Measurements from ENCODE around the gene FUOM. TPM values are rescaled to one million over a fixed set of nuclear protein-coding genes. Genes with fewer than 3 reads are reported as not detected.

FUOM gene
- total RNA-seq, 1 donor from 2014 or later, result 42.6 TPM

DNA sequence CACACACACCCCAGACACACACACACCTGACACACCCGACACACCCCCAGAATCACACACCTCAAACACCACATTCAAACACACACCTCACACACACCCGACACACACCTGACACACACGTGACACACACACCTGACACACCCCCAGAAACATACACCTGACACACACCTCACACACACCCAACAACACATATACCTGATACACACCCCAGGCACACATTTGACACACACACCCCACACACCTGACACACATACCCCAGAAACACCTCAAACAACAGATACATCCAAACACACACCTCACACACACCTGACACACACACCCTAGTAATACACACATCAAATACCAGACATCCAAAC, 20.5 kb downstream of the FUOM start:
- TF ChIP-seq, protein P1, sequence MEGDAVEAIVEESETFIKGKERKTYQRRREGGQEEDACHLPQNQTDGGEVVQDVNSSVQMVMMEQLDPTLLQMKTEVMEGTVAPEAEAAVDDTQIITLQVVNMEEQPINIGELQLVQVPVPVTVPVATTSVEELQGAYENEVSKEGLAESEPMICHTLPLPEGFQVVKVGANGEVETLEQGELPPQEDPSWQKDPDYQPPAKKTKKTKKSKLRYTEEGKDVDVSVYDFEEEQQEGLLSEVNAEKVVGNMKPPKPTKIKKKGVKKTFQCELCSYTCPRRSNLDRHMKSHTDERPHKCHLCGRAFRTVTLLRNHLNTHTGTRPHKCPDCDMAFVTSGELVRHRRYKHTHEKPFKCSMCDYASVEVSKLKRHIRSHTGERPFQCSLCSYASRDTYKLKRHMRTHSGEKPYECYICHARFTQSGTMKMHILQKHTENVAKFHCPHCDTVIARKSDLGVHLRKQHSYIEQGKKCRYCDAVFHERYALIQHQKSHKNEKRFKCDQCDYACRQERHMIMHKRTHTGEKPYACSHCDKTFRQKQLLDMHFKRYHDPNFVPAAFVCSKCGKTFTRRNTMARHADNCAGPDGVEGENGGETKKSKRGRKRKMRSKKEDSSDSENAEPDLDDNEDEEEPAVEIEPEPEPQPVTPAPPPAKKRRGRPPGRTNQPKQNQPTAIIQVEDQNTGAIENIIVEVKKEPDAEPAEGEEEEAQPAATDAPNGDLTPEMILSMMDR (IDR thresholded peaks at IDR 0.05; ENCODE audit: unreplicated experiment), result no peak
- peaks cover 44% of the 10 kb centered on the region for H3K27me3 Mint-ChIP-seq (ENCODE audit: low read depth)
- peaks cover 3% of the 10 kb centered on the region for H3K4me1 Mint-ChIP-seq

DNA sequence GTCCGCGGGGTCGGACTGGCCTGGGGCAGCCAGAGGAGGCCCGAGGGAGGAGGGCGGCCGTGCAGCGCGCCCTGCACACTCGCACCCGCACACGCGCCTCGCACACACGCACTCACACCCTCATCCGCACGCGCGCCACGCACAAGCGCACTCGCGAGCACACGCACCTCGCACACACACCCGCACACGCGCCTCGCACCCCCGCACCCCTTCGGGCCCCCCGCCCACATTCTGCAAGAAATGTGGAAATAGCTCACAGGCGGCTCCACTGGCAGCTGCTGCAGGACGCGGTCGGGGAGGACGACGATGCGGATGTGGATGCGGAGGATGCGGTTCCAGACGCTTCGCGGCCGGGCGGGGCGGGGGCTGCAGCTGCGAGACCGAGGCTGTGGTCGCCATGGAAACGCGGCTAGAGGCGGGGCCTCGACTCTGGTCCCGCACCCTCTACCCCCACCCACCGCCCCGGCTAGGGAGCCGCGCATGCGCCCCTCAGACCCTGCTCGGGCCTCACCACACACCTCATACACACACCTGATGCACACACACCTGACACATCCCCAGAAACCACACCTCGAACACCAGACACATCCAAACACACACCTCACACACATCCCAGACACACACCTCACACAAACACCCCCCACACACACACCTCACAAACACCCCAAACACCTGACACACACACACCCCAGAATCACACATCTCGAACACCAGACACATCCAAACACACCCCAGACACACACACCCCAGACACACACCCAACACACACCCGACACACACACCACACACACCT, 21.0 kb downstream of the FUOM start, which contains the start of gene CALY:
Gene CALY (minus strand): TSS at position 320 of the 793 bp plus-strand sequence. CDS start 7,907 bp downstream, outside the sequence.
- peaks cover 3% of the 10 kb centered on the region for H3K4me1 Mint-ChIP-seq
- TF ChIP-seq, protein P1 (IDR thresholded peaks at IDR 0.05; ENCODE audit: unreplicated experiment), result no peak
- H3K36me3 Mint-ChIP-seq, result no peaks in the 10 kb centered on the region
- H3K4me3 Mint-ChIP-seq, result peak within 1 kb of the TSS; percentile 25
- no peak within 1 kb of the TSS for H3K27ac Mint-ChIP-seq
- peak in 1 of 2 experiments; percentile 65 for DNase-seq (ENCODE audit: low spot score in 2 of 2, unreplicated experiment in 2 of 2)
- H3K9me3 Mint-ChIP-seq, result peaks cover 8% of the 10 kb centered on the region
- peaks cover 47% of the 10 kb centered on the region for H3K27me3 Mint-ChIP-seq (ENCODE audit: low read depth)

More for the DNA sequence above, 20.5 kb downstream of the FUOM start:
- Mint-ChIP-seq H3K9me3 (peaks cover 10% of the 10 kb centered on the region), H3K36me3 (no peaks in the 10 kb centered on the region), H3K4me3 (no peak overlapping the region), H3K27ac (no peak overlapping the region)
- DNase-seq (ENCODE audit: low spot score in 2 of 2, unreplicated experiment in 2 of 2), result no peak

DNA sequence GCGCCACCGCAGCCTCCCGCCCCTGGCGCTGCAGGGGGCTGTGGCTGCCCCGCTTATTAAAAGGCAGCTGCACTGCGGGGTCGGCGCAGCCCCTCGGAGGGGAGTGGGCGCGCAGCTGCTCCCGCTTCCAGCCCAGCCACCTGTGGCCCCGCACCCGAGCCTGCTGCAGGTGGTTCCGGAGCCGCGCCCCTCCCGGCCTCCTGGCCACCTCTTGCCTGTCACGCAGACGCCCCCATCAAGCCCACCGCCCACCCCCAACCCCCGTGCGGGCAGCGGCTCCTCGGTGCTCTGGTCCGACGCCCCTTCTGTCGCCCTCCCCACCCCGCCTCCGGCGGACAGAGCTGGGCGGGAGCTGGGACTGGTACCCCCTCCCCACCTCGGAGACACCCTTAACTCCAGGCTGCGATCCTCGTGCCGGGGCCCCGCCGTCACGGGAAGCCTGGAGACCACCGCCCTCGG, 21.7 kb downstream of the FUOM start:
- Mint-ChIP-seq H3K36me3 (no peaks in the 10 kb centered on the region), H3K4me3 (no peak overlapping the region), H3K4me1 (peaks cover 3% of the 10 kb centered on the region), H3K9me3 (peaks cover 5% of the 10 kb centered on the region), H3K27me3 (ENCODE audit: low read depth) (peaks cover 47% of the 10 kb centered on the region), H3K27ac (no peak overlapping the region)
- DNase-seq (ENCODE audit: low spot score in 2 of 2, unreplicated experiment in 2 of 2), result no peak
- TF ChIP-seq, protein P1 (IDR thresholded peaks at IDR 0.05; ENCODE audit: unreplicated experiment), result no peak

DNA sequence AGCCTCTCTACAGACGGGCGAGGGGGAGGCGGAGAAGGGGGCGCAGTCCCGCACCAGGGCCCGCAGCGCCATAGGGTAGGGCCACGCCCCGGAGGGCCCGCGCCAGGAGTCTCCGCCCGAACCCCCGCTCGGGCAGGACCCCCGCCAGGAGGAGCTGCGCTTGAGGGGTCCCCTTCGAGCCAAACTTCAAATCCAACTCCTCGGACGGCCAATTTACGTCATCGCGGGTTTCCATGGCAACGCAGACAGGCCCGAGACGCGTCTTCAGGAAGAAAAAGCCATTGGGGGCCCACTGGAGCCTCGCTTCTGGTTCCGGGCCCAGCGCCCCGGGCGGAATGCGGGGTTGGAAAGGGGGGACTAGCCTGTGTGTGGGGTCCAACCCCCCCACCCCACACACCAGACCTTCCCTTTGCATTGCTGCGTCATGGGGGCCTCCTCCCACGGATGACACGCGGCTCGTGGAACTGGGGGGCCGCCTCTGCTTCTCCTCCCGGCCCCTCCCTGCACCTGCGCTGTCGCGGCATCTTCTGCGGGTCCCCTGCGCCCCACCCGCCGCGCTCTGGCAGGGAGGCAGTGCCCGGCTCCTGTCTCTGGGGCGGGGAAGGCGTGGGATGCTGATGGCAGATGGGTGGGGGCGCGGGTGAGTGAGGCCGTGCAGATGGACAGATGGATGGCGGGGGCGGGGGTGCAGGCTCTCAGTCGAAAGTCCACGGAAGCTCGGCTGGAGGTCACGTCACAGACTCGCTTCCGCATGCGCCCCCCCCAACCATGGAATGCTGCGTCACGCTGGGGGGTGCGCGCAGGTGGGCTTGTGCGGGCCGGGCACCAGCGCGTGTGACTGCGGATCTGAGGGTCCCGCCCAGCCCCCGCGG, 22.3 kb downstream of the FUOM start:
- TF ChIP-seq, protein P1 (IDR thresholded peaks at IDR 0.05; ENCODE audit: unreplicated experiment), result no peak
- H3K9me3 Mint-ChIP-seq, result peaks cover 5% of the 10 kb centered on the region
- peak overlapping the region; percentile 25 for H3K4me3 Mint-ChIP-seq
- peaks cover 3% of the 10 kb centered on the region for H3K4me1 Mint-ChIP-seq
- peaks cover 47% of the 10 kb centered on the region for H3K27me3 Mint-ChIP-seq (ENCODE audit: low read depth)
- H3K27ac Mint-ChIP-seq, result no peak overlapping the region
- no peaks in the 10 kb centered on the region for H3K36me3 Mint-ChIP-seq
- DNase-seq (ENCODE audit: low spot score in 2 of 2, unreplicated experiment in 2 of 2), result peak in 1 of 2 experiments; percentile 75

DNA sequence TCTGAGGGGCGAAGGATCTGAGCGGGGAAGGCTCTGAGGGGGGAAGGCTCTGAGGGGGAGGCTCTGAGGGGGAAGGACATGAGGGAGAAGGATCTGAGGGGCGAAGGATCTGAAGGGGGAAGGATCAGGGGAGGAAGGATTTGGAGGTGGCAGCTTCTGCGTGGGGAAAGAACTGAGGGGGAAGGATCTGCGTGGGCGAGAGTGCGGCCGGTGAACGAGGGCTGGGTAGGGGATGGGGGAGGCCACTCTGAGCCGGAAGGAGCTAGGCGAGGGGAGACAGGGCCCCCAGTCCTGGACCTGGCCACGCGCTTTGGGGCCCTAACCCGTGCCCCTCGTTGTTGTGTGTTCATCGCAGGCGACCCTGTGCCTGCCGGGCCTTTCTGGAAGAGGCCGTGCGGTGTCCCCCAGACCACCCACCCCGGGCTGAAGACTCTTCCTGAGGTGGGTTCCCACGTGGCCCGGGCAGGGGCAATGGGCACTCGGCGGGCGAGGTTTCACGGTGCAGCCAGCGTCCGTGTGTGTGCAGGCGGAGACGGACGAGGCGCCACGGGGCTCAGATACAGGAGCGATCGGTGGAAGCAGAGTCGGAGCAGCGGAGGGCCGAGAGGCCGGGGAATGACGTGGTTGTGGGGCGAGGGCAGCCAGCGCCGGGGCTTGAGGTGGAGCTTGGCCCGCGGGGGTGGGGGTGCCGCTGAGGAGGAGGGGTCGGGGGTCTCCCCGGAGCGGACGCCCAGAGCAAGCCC, 23.1 kb downstream of the FUOM start:
- Mint-ChIP-seq H3K4me1 (peaks cover 5% of the 10 kb centered on the region), H3K27ac (no peak overlapping the region), H3K9me3 (peaks cover 5% of the 10 kb centered on the region), H3K4me3 (peak overlapping the region; percentile 66), H3K36me3 (no peaks in the 10 kb centered on the region), H3K27me3 (ENCODE audit: low read depth) (peaks cover 52% of the 10 kb centered on the region)
- no peak for DNase-seq (ENCODE audit: low spot score in 2 of 2, unreplicated experiment in 2 of 2)
- TF ChIP-seq, protein P1 (IDR thresholded peaks at IDR 0.05; ENCODE audit: unreplicated experiment), result no peak

All from mesothelial cell of epicardium (in vitro differentiated cells).